B cell (primary cell): Measurements from ENCODE around the gene TBC1D12.

Experiments
- EZH2 ChIP-seq: IDR thresholded peaks from 2 replicates; pipeline ENCODE4 v1.6.1; 2012; ENCODE audit warnings: borderline replicate concordance, low read depth, mild to moderate bottlenecking, moderate library complexity, low read length; ENCODE audit not compliant: insufficient read depth, poor library complexity, severe bottlenecking
- TF ChIP-seq, protein P1 (sequence below): fragments of 200-600 bp; IDR thresholded peaks from one replicate; pipeline ENCODE4 v1.8.0; 2022; ENCODE audit warnings: antibody characterized with exemption, mild to moderate bottlenecking

DNA sequence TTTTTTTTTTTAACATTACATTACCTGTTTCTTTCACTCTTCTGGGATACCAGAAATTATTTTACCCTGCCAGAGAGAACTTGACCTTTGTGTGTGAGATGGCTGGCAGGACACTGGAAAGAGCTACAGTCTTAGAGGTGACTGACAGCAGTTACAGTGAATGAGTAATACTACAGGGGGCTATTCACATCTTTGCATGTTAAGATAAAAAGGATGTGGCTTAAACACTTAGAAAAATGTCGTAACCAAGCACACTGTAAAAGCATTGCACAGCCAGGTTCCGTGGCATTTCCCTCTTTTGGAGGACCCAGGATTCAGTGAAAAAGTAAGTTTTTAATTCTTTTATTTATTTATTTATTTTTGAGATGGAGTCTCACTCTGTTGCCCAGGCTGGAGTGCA lies 18.8 kb upstream of the TBC1D12 start:
- TF ChIP-seq, protein P1, sequence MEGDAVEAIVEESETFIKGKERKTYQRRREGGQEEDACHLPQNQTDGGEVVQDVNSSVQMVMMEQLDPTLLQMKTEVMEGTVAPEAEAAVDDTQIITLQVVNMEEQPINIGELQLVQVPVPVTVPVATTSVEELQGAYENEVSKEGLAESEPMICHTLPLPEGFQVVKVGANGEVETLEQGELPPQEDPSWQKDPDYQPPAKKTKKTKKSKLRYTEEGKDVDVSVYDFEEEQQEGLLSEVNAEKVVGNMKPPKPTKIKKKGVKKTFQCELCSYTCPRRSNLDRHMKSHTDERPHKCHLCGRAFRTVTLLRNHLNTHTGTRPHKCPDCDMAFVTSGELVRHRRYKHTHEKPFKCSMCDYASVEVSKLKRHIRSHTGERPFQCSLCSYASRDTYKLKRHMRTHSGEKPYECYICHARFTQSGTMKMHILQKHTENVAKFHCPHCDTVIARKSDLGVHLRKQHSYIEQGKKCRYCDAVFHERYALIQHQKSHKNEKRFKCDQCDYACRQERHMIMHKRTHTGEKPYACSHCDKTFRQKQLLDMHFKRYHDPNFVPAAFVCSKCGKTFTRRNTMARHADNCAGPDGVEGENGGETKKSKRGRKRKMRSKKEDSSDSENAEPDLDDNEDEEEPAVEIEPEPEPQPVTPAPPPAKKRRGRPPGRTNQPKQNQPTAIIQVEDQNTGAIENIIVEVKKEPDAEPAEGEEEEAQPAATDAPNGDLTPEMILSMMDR = no peak
- TF ChIP-seq EZH2 = no peak
